HG03432 (cell line): ENCODE results near the gene UTF1.
A peak's percentile ranks its signal among the peaks of the same experiment; 100 is the strongest.
"Not testable (repeated sequence)": the region's sequence is repeated elsewhere in the genome, so short reads cannot be mapped to it uniquely, and the experiment has no call there.

Source experiments
- ATAC-seq: cut with Tn5 transposase; IDR thresholded peaks from one replicate; pipeline ENCODE4 v1.9.1; 2021; ENCODE audit warnings: mild to moderate bottlenecking, moderate library complexity; ENCODE audit not compliant: unreplicated experiment

The UTF1 gene

GRCh38 chr10:133260895-133261725 is 31.1 kb downstream of the UTF1 start:
- peak; percentile 61 for ATAC-seq

DNA sequence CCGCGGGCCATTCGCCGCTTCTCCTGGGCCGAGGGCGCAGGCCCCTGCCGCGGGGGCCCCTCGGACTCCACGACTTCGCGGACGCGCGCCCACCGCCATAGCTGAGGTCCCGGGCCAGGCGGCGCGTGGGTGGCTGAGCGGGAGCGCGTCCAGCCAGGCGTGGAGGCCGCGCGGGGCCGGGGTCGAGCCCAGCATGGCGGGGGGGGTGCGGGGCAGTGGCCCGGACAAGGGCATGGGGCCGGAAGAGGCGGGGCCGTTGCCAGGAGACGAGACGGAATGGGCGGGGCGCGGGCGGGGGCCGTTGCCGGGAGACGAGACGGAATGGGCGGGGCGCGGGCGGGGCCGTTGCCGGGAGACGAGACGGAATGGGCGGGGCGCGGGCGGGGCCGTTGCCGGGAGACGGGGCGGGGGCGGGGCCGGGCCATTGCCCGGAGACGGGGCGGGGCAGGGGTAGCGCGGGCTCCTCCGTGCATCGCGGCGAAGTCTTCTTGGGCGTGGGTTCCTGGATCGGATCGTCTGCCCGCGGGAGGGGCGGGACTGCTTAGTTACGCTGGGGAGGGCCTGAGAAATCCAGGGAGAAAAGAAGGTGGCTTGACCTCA is 31.8 kb downstream of the UTF1 start:
- ATAC-seq = peak; percentile 61

DNA sequence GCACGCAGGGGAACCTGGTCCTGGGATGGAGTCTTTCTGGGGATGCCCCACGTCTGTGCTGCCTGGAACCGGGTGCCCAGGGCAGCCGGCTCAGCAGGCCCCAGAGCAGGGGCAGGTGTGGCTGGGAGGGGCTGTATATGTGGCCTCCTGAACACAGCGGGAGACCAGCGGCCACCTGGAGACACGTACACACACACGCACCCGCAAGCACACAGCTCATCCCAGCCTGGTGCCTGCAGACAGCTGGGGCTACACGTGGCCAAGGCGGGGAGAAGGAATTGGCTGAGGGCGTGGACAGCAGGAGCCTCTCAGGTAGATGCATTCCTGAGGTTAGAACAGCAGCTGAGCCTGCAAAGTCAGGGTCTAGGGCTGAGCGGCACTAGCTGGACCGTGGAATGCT is 32.7 kb downstream of the UTF1 start:
- ATAC-seq = no peak

GRCh38 chr10:133263674-133264073 is 33.7 kb downstream of the UTF1 start:
- no peak for ATAC-seq

GRCh38 chr10:133264461-133264860 is 34.4 kb downstream of the UTF1 start:
- ATAC-seq = no peak

- not testable (repeated sequence) for ATAC-seq
Observed at GRCh38 chr10:133265052-133265451, 35.0 kb downstream of the UTF1 start.

- ATAC-seq = no peak
Observed at GRCh38 chr10:133266056-133266795, 36.2 kb downstream of the UTF1 start.

- ATAC-seq = no peak
Observed at GRCh38 chr10:133267293-133267692, 37.3 kb downstream of the UTF1 start.

DNA sequence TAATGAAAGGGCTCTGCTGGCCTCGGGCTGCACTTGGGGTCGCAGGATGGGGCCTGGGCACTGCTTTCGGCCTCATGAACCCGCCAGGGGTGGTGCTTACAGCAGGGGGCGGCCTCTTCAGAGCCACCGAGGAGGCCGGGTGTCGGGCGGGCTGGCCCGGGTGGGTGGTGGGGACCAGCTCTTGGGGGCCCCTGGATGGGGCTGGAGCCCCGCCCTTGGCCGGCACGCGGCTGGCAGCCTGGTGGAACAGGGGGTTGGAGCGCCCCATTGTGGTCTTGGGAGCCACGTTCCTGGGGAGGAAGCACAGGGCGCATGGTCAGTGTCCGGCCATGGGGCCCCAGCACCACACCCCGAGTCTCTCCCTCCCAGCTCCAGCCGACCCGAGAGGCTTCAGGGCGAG is 37.8 kb downstream of the UTF1 start:
- no peak for ATAC-seq

GRCh38 chr10:133268532-133268931 is 38.5 kb downstream of the UTF1 start:
- ATAC-seq = no peak

GRCh38 chr10:133269367-133269766 is 39.4 kb downstream of the UTF1 start:
- ATAC-seq = no peak

- no peak for ATAC-seq
Observed at GRCh38 chr10:133270204-133270603, 40.2 kb downstream of the UTF1 start.

DNA sequence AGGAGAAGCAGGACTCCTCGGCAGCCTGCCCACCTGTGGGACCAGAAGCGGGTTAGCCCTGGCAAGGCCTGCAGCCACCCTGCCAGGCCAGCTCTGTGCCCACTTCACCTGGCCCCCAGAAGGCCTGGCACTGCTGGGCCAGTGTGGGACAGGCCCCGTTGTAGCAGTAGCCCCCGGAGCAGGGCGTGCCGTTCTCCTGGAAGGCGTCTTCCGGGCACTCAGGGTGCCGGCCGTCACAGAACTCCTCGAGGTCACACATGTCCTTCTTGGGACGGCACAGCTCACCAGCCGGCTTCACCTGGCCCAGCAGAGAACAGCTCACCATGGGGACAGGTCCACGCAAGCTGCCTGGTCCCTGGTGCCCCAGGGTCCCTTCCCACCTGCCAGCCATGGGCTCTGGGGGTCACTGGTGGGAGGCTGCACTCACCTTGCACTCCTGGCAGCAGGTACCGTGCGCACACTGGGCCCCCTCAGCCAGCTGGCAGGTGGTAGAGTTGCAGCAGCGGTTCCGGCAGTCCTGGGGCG is 40.8 kb downstream of the UTF1 start:
- no peak for ATAC-seq

GRCh38 chr10:133271521-133272300 is 41.7 kb downstream of the UTF1 start:
- no peak for ATAC-seq

- no peak for ATAC-seq
Observed at GRCh38 chr10:133272301-133272963, 42.4 kb downstream of the UTF1 start.

DNA sequence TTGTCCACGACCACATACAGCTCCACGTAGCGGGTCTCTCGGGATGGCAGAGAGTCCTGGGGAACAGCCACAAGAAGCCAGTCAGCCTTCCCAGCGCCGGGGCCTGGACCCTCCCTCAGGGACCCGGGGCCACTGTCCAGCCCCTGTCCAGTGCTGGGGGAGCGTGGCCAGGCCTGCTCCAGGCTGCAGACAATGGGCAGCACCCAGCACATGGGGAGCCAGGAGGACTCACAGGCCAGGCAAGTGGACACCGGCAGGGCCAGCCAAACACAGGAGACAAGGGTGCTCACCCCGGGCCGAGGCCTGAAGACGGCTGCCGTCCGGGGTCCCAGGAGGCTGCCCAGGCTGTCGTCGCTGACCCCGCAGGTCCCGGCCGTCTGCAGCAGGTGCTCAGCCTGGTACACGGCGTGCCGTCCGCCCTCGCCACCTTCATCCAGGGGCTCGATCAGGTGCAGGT is 43.0 kb downstream of the UTF1 start:
- ATAC-seq = no peak

DNA sequence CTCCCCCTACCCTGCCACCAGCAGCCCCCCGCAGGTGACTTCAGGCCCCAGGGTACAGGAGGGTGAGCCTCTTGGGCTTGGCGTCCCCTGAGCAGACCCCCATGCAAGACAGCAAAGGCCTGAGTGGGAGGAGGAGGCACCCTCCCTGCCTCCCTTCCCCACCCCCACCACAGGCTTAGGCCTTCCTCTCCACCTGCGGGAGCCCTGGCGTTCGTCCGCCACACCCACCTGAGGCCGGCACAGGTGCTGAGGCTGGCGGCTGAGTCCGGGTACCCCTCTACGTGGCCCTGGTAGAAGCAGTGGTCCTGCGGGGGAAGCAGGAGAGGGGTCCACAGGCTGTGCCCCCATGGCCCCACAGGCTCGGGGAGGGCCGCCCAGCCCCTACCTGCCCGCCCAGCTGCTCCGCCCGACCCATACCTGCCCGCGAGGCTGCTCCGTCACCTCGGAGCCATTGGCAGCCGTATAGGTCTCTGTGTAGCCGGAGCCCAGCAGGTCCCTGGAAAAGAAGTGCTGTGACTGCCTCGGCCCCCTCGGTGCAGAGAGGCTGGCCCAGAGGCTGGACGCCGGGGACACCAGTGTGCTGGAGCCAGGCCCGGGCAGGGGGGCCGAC is 43.6 kb downstream of the UTF1 start:
- ATAC-seq = no peak

- peak; percentile 55 for ATAC-seq
Observed at GRCh38 chr10:133274751-133275683, 45.0 kb downstream of the UTF1 start.

- ATAC-seq = peak; percentile 39
Observed at GRCh38 chr10:133275684-133276092, 45.7 kb downstream of the UTF1 start.
